OCI-LY3 (cell line): ENCODE measurements around the gene LILRB5.
A peak's percentile ranks its signal among the peaks of the same experiment; 100 is the strongest.
"Not testable (repeated sequence)": the region's sequence is repeated elsewhere in the genome, so short reads cannot be mapped to it uniquely, and the experiment has no call there.

Source experiments
- H2AFZ ChIP-seq: fragments of 200-600, 300-600 bp; shearing (Covaris generic); 2 replicates; pipeline ENCODE4 v1.6.0; 2014; ENCODE audit warnings: antibody characterized with exemption, low read depth, low read length
- H3K27ac ChIP-seq: fragments of 200-600, 300-600 bp; sonication (generic); 2 replicates; pipeline ENCODE4 v1.5.1; 2014; ENCODE audit warnings: mild to moderate bottlenecking, low read length, moderate library complexity, mixed read lengths
- H3K27me3 ChIP-seq: fragments of 200-600, 300-600 bp; sonication (generic); 2 replicates; pipeline ENCODE4 v1.6.1; 2014; ENCODE audit warnings: low read depth, low read length, mixed read lengths
- H3K36me3 ChIP-seq: fragments of 200-600, 300-600 bp; sonication (generic); replicated peaks from 2 replicates; pipeline ENCODE3; 2014; ENCODE audit warnings: low read depth, low read length, mixed read lengths
- H3K4me1 ChIP-seq: fragments of 300-600, 200-600 bp; sonication (generic); 2 replicates; pipeline ENCODE4 v1.6.1; 2014; ENCODE audit warnings: low read length, mixed read lengths
- H3K4me2 ChIP-seq: fragments of 200-600, 300-600 bp; sonication (generic); 2 replicates; pipeline ENCODE4 v1.6.1; 2014; ENCODE audit warnings: low read length, mixed read lengths
- H3K4me3 ChIP-seq: fragments of 300-600, 200-600 bp; sonication (generic); 2 replicates; pipeline ENCODE4 v1.5.1; 2014; ENCODE audit warnings: antibody characterized with exemption, mild to moderate bottlenecking, low read length, moderate library complexity
- H3K79me2 ChIP-seq: fragments of 300-600, 200-600 bp; shearing (Covaris generic); 2 replicates; pipeline ENCODE4 v1.6.1; 2014; ENCODE audit warnings: mild to moderate bottlenecking, low read length, mixed read lengths
- H3K9ac ChIP-seq: fragments of 300-600, 200-600 bp; shearing (Covaris generic); 2 replicates; pipeline ENCODE4 v1.6.0; 2014; ENCODE audit warnings: mild to moderate bottlenecking, low read length, moderate library complexity
- H3K9me3 ChIP-seq: fragments of 200-600, 300-600 bp; shearing (Covaris generic); 2 replicates; pipeline ENCODE4 v1.6.1; 2014; ENCODE audit warnings: low read length, mixed read lengths; ENCODE audit not compliant: insufficient read depth
- H4K20me1 ChIP-seq: fragments of 200-600, 300-600 bp; sonication (generic); 2 replicates; pipeline ENCODE4 v1.6.1; 2016; ENCODE audit warnings: low read length, mixed read lengths; ENCODE audit not compliant: insufficient read depth
- EZH2phosphoT487 ChIP-seq: fragments of 200-600 bp; shearing (Covaris generic); IDR thresholded peaks from 2 replicates; pipeline ENCODE4 v1.6.1; 2018; ENCODE audit warnings: antibody characterized with exemption, mixed run types, low read depth
- TF ChIP-seq, protein P1 (sequence below): fragments of 200-600, 300-600 bp; sonication (generic); IDR thresholded peaks from 2 replicates; pipeline ENCODE4 v1.5.1; 2014; ENCODE audit warnings: antibody characterized with exemption, low read length, low read depth

LILRB5 gene

DNA sequence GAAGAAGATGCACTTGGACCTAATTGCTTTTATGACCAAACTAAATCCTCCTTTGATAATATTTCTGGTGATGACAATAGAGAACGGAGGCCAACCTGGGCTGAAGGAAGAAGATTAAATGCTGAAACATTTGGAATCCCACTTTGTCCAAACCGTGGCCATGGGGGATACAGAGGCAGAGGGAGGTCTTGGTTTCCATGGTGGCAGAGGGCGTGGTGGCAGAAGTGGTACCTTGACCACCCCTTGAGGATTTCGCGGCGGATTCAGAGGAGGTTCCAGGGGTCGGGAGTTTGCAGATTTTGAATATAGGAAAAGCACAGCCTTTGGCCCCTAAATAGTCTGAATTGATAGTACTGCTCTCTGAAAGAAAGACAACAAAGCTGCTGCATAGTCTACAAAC, 27.0 kb downstream of the LILRB5 start:
- H3K27ac ChIP-seq = no peak overlapping the region
- no peaks in the 10 kb centered on the region for H3K79me2 ChIP-seq
- peaks cover 29% of the 10 kb centered on the region for H3K27me3 ChIP-seq
- no peak overlapping the region for H2AFZ ChIP-seq
- TF ChIP-seq EZH2phosphoT487 = no peak
- TF ChIP-seq, protein P1, sequence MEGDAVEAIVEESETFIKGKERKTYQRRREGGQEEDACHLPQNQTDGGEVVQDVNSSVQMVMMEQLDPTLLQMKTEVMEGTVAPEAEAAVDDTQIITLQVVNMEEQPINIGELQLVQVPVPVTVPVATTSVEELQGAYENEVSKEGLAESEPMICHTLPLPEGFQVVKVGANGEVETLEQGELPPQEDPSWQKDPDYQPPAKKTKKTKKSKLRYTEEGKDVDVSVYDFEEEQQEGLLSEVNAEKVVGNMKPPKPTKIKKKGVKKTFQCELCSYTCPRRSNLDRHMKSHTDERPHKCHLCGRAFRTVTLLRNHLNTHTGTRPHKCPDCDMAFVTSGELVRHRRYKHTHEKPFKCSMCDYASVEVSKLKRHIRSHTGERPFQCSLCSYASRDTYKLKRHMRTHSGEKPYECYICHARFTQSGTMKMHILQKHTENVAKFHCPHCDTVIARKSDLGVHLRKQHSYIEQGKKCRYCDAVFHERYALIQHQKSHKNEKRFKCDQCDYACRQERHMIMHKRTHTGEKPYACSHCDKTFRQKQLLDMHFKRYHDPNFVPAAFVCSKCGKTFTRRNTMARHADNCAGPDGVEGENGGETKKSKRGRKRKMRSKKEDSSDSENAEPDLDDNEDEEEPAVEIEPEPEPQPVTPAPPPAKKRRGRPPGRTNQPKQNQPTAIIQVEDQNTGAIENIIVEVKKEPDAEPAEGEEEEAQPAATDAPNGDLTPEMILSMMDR = no peak
- no peak overlapping the region for H3K4me3 ChIP-seq
- H3K9me3 ChIP-seq = no peaks in the 10 kb centered on the region
- peaks cover 4% of the 10 kb centered on the region for H3K4me1 ChIP-seq
- H4K20me1 ChIP-seq = no peaks in the 10 kb centered on the region
- no peaks in the 10 kb centered on the region for H3K36me3 ChIP-seq
- H3K9ac ChIP-seq = no peak overlapping the region
- H3K4me2 ChIP-seq = no peak overlapping the region

DNA sequence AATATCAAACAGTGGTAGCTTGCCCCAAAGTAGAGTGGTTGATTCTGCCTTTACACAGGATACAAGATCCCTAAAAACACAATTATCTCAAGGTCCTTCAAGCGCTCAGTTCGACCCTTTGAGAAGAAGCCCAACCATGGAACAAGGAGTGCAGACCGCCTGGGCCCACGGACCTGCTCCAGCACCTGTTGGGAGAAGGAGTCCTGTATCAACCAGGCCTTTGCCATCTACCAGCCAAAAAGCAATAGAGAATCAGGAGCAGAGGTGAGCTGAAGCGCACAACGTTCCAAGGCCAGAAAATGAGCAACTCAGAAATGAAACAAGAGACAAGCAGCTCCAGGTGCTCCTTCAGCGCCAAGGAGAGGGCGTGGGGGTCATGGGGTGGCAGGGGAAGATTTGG, 27.9 kb downstream of the LILRB5 start:
- H4K20me1 ChIP-seq = no peaks in the 10 kb centered on the region
- peaks cover 5% of the 10 kb centered on the region for H3K4me1 ChIP-seq
- peaks cover 20% of the 10 kb centered on the region for H3K27me3 ChIP-seq
- no peak overlapping the region for H3K4me3 ChIP-seq
- no peak overlapping the region for H3K4me2 ChIP-seq
- H3K27ac ChIP-seq = no peak overlapping the region
- H3K9me3 ChIP-seq = no peaks in the 10 kb centered on the region
- TF ChIP-seq EZH2phosphoT487 = no peak
- TF ChIP-seq, protein P1 = no peak
- H3K9ac ChIP-seq = no peak overlapping the region
- no peaks in the 10 kb centered on the region for H3K36me3 ChIP-seq
- H2AFZ ChIP-seq = no peak overlapping the region
- H3K79me2 ChIP-seq = no peaks in the 10 kb centered on the region

DNA sequence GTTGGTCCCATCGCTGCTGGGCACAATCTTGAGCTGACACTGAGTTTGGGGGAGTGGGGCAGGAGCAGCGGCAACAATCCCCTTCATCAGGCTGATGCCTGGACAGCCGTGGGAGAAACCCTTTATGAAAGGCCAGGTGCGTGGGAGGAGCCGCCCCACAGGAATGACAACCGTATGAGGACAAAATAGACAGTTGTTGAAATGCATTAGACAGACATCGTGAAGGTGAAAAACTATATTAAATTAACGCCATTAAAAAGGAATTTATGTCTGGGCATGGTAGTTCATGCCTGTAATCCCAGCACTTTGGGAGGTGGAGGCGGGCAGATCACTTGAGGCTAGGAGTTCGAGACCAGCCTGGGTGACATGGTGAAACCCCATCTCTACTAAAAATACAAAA, 32.5 kb downstream of the LILRB5 start:
- not testable (repeated sequence) for H3K27me3 ChIP-seq, H3K4me3 ChIP-seq, H2AFZ ChIP-seq, H4K20me1 ChIP-seq, H3K27ac ChIP-seq, H3K9ac ChIP-seq, H3K36me3 ChIP-seq, H3K79me2 ChIP-seq, H3K4me2 ChIP-seq, H3K9me3 ChIP-seq
- H3K4me1 ChIP-seq = peaks cover 14% of the 10 kb centered on the region

DNA sequence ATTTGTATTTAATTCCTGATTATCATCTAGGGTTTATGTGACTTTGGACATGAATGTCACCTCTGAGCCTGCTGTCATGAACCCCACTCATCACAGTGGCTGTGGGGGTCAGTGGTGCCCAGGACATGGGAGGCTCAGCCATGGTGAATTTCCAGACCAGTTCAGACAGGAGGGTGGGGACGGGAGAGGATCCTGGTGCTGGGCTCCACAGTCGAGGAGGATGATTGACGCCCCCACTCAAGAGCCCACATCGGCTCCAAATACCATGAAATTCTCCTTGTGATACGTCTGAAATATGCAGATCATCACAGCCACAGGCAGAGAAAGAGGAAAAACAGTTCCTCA, 33.2 kb downstream of the LILRB5 start:
- H3K9me3 ChIP-seq, H3K79me2 ChIP-seq, H3K9ac ChIP-seq, H3K27ac ChIP-seq, H3K4me2 ChIP-seq, H4K20me1 ChIP-seq, H3K4me3 ChIP-seq, H2AFZ ChIP-seq, H3K27me3 ChIP-seq, H3K36me3 ChIP-seq: not testable (repeated sequence)
- H3K4me1 ChIP-seq = peaks cover 14% of the 10 kb centered on the region

DNA sequence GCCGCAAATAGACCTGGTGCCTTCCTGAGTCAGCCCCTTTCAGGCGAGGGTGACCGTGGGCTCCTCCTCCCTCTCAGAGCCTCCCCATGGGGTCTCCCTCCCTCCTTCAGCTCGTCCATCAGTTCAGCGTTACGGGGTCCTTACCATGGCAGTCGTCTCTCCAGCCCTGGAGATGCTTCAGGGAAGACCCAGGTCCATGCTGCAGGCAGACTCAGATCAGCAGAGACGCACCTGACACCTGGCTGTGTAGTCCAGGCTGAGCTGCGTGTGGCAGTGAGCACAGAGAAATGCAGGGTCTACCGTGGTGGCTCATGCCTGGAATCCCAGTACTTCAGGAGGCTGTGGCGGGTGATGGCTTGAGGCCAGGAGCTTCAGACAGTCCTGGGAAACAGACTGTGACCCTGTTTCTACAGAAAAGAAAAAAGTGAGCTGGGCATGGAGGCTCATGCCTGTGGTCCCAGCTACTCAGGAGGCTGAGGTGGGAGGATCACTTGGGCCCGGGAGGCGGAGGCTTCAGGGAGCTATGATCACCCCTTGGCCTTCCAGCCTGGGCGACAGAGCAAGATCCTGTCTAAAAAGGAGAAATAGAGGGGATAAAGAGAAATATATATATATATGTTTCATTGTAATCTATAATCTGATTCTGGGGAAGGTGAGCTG, 33.7 kb downstream of the LILRB5 start:
- H3K36me3 ChIP-seq, H3K27me3 ChIP-seq, H3K9me3 ChIP-seq, H4K20me1 ChIP-seq, H3K79me2 ChIP-seq, H3K27ac ChIP-seq, H2AFZ ChIP-seq, H3K9ac ChIP-seq: not testable (repeated sequence)
- Histone ChIP-seq H3K4me1 (peaks cover 14% of the 10 kb centered on the region), H3K4me2 (peak overlapping the region; percentile 45), H3K4me3 (peak overlapping the region; percentile 41)

DNA sequence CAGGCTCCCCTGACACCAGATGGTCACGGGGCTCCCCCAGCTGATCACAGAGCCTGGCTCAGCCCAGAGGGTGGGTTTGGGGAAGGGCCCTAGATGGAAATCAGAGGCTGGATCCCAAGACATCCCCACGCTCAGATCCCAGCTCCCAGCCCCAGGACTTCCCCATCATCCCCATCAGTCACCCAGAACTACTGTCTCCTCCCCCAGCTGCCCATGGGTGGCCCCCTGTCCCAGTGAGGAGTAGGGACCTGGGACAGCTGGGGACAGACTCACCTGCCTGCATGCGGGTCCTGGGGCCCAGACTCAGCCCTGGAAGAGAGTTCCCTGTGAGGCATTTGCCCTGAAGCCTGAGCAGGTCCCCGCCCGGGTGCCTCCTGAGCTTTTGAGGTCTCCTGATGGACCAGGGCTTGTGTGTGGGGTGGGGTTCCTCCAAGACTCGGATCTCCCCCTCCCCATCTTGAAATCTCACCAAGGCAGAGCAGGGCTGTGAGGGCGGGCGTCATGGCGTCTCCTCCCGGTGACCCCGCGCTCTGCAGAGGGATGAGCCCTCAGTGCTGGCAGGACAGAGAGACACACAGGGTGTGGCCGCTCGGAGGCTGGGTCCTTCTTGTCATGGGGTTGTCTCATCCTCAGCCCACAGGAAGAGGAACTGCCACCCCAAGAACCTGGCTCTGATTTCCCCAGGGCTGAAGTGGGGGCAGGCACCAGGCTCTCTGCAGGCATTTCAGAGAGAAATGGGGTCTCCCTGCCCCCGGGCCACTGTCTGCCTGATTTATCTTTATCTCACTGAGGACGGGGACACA, 34.4 kb downstream of the LILRB5 start, which contains the start of gene LILRB3:
LILRB3 (minus strand) TSS at position 534 of the 803 bp plus-strand sequence; CDS start at position 503, 31 bp downstream.
- not testable (repeated sequence) for H3K27ac ChIP-seq, H3K79me2 ChIP-seq, H3K27me3 ChIP-seq, H3K9ac ChIP-seq, H2AFZ ChIP-seq, H3K36me3 ChIP-seq, H3K9me3 ChIP-seq, H4K20me1 ChIP-seq
- Histone ChIP-seq H3K4me1 (peaks cover 14% of the 10 kb centered on the region), H3K4me3 (peak within 1 kb of the TSS; percentile 41), H3K4me2 (peak within 1 kb of the TSS; percentile 45)

DNA sequence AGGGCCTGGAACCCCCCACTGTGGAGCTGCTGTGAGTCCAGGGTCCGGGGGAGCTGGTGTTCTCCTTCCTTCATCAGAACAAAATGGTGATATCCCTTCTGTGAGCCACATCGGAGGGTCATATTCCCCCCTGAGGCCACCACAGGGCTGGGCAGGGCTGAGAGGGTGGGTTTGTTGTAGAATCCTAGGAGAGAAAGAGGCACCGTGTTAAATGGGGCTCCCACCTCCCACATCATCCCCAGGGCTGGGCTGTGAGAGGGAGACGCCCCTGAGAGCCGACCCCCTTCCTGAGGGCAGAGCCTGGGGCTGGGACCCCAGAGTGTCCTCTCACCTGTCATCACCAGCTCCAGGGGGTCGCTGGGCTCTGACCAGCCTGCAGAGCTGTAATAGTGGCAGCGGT, 35.1 kb downstream of the LILRB5 start:
- not testable (repeated sequence) for H3K4me2 ChIP-seq

DNA sequence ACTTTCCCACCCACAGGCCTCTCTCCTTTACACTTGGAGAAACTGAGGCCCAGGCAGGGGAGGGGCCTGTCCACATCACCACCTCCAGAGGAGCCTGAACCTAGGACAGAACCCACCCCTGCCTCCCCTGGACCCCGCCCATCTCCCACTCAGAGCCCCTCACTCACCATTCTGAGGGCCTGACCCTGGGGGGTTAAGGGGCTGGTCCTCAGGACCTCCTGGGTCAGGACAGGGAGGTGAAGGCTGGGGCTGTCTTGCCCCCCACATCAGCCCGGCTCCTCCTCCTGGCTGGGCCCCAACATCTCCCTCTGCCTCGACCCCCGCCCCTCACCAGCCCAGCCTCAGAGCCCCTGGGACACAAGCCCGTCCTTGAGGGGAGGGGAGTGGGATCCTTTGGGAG, 37.4 kb downstream of the LILRB5 start:
- H3K9me3 ChIP-seq, H3K27ac ChIP-seq, H3K79me2 ChIP-seq, H3K4me3 ChIP-seq, H3K9ac ChIP-seq, H3K36me3 ChIP-seq, H4K20me1 ChIP-seq, H3K4me2 ChIP-seq, H3K27me3 ChIP-seq, H2AFZ ChIP-seq, H3K4me1 ChIP-seq: not testable (repeated sequence)

More for the DNA sequence above, 35.1 kb downstream of the LILRB5 start:
- peaks cover 14% of the 10 kb centered on the region for H3K4me1 ChIP-seq
- H3K79me2 ChIP-seq, H3K9me3 ChIP-seq, H3K36me3 ChIP-seq, H4K20me1 ChIP-seq, H2AFZ ChIP-seq, H3K27ac ChIP-seq, H3K9ac ChIP-seq, H3K4me3 ChIP-seq, H3K27me3 ChIP-seq: not testable (repeated sequence)
